ENCODE results near the gene TCEANC2.

The TCEANC2 gene

GRCh38 chr1:54125386-54126070 is 72.1 kb downstream of the TCEANC2 start:
- TF ChIP-seq, protein P1, sequence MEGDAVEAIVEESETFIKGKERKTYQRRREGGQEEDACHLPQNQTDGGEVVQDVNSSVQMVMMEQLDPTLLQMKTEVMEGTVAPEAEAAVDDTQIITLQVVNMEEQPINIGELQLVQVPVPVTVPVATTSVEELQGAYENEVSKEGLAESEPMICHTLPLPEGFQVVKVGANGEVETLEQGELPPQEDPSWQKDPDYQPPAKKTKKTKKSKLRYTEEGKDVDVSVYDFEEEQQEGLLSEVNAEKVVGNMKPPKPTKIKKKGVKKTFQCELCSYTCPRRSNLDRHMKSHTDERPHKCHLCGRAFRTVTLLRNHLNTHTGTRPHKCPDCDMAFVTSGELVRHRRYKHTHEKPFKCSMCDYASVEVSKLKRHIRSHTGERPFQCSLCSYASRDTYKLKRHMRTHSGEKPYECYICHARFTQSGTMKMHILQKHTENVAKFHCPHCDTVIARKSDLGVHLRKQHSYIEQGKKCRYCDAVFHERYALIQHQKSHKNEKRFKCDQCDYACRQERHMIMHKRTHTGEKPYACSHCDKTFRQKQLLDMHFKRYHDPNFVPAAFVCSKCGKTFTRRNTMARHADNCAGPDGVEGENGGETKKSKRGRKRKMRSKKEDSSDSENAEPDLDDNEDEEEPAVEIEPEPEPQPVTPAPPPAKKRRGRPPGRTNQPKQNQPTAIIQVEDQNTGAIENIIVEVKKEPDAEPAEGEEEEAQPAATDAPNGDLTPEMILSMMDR (IDR thresholded peaks at IDR 0.05; ENCODE audit: insufficient read depth, low read depth, low read length, missing control alignments), result no peak
- H3K4me3 ChIP-seq (ENCODE audit: low read depth, low read length), result no peak overlapping the region
- DNase-seq (ENCODE audit: low read depth), result no peak

GRCh38 chr1:54126271-54126815 is 72.9 kb downstream of the TCEANC2 start:
- TF ChIP-seq, protein P1 (IDR thresholded peaks at IDR 0.05; ENCODE audit: insufficient read depth, low read depth, low read length, missing control alignments), result no peak
- no peak for DNase-seq (ENCODE audit: low read depth)
- H3K4me3 ChIP-seq (ENCODE audit: low read depth, low read length), result no peak overlapping the region

GRCh38 chr1:54127594-54128300 is 74.3 kb downstream of the TCEANC2 start:
- no peak overlapping the region for H3K4me3 ChIP-seq (ENCODE audit: low read depth, low read length)
- TF ChIP-seq, protein P1 (IDR thresholded peaks at IDR 0.05; ENCODE audit: insufficient read depth, low read depth, low read length, missing control alignments), result no peak
- DNase-seq (ENCODE audit: low read depth), result no peak

GRCh38 chr1:54129858-54130257 is 76.5 kb downstream of the TCEANC2 start:
- TF ChIP-seq, protein P1 (IDR thresholded peaks at IDR 0.05; ENCODE audit: insufficient read depth, low read depth, low read length, missing control alignments), result no peak
- H3K4me3 ChIP-seq (ENCODE audit: low read depth, low read length), result no peak overlapping the region
- DNase-seq (ENCODE audit: low read depth), result no peak

- TF ChIP-seq, protein P1 (IDR thresholded peaks at IDR 0.05; ENCODE audit: insufficient read depth, low read depth, low read length, missing control alignments), result no peak
- no peak overlapping the region for H3K4me3 ChIP-seq (ENCODE audit: low read depth, low read length)
- DNase-seq (ENCODE audit: low read depth), result no peak
These were observed 78.0 kb downstream of the TCEANC2 start for GRCh38 chr1:54131419-54131818.

GRCh38 chr1:54132495-54132894 is 79.1 kb downstream of the TCEANC2 start:
- TF ChIP-seq, protein P1 (IDR thresholded peaks at IDR 0.05; ENCODE audit: insufficient read depth, low read depth, low read length, missing control alignments), result no peak
- no peak for DNase-seq (ENCODE audit: low read depth)

More at GRCh38 chr1:54132495-54132894, 79.1 kb downstream of the TCEANC2 start:
- no peak overlapping the region for H3K4me3 ChIP-seq (ENCODE audit: low read depth, low read length)

All from GM12865 (cell line).